RWPE1 (cell line): ENCODE measurements around the gene GREB1.

Source experiments
- CTCF ChIA-PET: fragments of 350-600 bp; sonication (Branson Sonifier 250); formaldehyde crosslinking; extraction: SDS; loops from one replicate; lab custom pipeline; 2021; lab: Yijun Ruan, JAX
- POLR2A ChIA-PET: fragments of 400-600 bp; formaldehyde crosslinking; extraction: SDS; loops from one replicate; lab custom pipeline; 2020; ENCODE audit warnings: antibody characterized with exemption; ENCODE audit not compliant: low non-redundant PET; lab: Yijun Ruan, JAX
- DNase-seq: peaks from one replicate; pipeline ENCODE4 v3.0.0; 2012; ENCODE audit warnings: low spot score
- H3K27ac ChIP-seq: fragments of 450-650 bp; 2 replicates; pipeline ENCODE4 v1.5.1; 2017
- TF ChIP-seq, protein P1 (sequence below): fragments of 450-650 bp; conservative IDR thresholded peaks from 2 replicates; pipeline ENCODE4 v1.5.1; 2017; ENCODE audit warnings: low read depth, mild to moderate bottlenecking

The GREB1 gene

DNA sequence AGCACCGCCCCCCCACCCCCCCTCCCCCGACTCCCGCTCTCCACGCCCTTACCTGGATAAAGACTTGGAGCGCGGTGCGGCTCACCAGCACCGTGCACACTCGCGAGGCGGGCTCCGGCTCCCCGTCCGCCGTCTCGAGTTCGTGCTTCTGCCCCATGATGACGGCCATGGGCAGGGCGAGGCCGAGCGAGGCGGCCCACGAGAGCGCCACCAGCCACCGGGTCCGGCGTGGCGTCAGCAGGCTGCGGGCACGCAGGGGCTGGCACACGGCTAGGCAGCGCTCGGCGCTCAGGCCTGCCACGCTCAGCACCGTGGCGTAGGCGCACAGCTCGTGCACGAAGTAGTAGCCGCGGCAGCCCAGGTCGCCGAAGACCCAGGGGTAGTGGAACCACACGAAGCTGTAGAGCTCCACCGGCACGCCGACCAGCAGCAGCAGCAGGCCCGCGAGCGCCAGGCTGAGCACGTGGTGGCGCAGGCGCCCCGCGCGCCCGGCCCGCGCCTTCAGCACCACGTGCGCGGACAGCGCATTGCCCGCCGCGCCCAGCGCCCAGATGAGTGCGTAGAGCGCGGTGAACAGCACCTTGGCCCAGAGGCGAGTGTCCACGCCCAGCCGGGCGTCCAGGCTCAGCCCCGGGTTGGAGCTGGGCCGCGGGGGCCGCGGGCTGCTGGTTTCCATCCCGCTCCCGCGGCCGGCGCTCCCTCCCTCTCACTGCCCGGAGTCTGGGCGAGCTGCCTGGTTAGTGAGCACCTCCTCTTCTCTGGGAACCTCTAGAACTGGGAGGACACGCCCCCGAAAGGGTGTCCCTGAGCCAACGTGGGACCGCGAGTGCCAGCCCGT lies 135.8 kb downstream of the GREB1 start, which contains the start of gene NTSR2:
TSS of gene NTSR2 (minus strand) at position 742 of the 838 bp plus-strand sequence. CDS start at position 676, 66 bp downstream.
- ChIA-PET POLR2A (no interaction called here), CTCF (interaction anchor here (0.6 kb wide), 2 partner anchors 32 to 902 kb away, joined by 3 to 5 read pairs; no protein-coding TSS in a partner anchor)
- no peak within 1 kb of the TSS for H3K27ac ChIP-seq
- peak; percentile 66 for DNase-seq
- TF ChIP-seq, protein P1, sequence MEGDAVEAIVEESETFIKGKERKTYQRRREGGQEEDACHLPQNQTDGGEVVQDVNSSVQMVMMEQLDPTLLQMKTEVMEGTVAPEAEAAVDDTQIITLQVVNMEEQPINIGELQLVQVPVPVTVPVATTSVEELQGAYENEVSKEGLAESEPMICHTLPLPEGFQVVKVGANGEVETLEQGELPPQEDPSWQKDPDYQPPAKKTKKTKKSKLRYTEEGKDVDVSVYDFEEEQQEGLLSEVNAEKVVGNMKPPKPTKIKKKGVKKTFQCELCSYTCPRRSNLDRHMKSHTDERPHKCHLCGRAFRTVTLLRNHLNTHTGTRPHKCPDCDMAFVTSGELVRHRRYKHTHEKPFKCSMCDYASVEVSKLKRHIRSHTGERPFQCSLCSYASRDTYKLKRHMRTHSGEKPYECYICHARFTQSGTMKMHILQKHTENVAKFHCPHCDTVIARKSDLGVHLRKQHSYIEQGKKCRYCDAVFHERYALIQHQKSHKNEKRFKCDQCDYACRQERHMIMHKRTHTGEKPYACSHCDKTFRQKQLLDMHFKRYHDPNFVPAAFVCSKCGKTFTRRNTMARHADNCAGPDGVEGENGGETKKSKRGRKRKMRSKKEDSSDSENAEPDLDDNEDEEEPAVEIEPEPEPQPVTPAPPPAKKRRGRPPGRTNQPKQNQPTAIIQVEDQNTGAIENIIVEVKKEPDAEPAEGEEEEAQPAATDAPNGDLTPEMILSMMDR: 0 out of 2 replicates have a peak, but pooled peaks have one; percentile 19

DNA sequence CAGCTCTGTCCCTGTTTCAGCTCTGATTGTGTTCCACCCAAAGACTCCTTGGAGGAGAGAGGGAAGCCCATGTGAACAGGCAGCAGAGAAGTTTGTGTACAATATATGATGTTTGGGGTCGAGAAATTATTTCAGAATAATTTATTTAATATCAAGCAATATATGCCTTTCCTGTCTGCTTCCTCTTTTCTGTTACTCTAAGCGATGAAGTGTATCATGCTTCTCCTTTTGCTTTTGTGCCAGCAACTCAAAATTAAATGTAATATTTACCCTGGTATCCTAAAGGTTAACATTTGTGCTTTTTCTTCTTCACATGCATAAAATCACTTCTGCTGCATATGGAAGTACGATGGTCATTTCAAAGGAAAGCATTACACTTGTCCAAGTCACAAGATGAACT lies 138.6 kb downstream of the GREB1 start:
- TF ChIP-seq, protein P1: no peak
- no peak for DNase-seq
- POLR2A ChIA-PET: no interaction called here
- CTCF ChIA-PET: no interaction called here
- no peak overlapping the region for H3K27ac ChIP-seq

DNA sequence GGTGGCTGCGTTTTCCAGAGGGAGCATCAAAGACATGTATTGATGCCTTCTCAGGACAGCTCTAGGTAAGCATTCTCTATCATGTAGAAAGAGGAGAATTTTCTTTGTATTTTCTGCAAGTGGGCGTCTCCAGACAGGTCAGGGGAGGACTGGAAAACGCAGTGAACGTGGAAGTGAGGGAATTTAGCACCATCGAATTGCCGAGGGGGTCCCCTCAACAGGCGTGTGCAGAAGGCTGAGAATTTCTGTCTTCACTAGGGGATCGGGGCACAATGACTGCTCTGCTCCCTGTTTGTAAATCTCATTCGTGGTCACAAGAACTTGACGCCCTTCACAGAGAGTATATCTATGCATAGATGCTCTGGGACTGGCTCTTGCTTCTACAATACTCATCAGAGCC lies 141.1 kb downstream of the GREB1 start:
- CTCF ChIA-PET: interaction anchor here (0.6 kb wide), 1 partner anchor 29 kb away, joined by 4 read pairs; no protein-coding TSS in a partner anchor
- no peak overlapping the region for H3K27ac ChIP-seq
- TF ChIP-seq, protein P1: no peak
- POLR2A ChIA-PET: no interaction called here
- no peak for DNase-seq

DNA sequence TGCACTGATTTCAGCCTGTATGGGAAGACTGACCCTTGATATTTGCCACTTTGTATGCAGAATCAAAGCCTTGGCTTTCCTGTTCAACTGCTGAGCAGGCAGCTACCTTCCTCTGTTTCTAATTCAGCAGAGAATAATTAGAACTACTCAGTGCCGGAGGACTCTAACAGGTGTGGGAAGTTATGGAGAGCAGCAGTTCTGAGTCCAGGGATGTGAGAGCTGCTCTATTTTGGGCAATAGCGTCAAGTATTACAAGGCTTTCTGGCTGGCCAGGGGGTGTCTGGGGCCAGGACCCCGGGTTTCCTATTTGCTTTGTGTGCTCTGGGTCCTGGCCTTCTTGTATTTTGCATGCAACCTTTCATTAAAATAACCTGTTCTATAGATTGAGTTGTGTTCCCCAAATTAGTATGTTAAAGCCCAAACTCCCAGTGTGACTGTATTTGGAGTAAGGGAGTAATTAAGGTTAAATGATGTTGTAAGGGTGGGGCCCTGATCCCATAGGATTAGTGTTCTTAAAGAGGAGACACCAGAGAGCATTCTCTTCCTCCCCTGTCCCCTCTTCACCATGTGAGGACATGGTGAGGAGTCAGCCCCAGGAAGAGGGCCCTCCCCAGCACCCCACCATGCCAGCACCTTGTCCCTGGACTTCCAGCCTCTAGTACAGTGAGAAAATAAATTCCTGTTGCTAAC lies 141.7 kb downstream of the GREB1 start:
- ChIA-PET POLR2A (no interaction called here), CTCF (interaction anchor here (0.6 kb wide), 1 partner anchor 29 kb away, joined by 4 read pairs; no protein-coding TSS in a partner anchor)
- no peak for DNase-seq
- H3K27ac ChIP-seq: no peak overlapping the region
- TF ChIP-seq, protein P1: no peak

DNA sequence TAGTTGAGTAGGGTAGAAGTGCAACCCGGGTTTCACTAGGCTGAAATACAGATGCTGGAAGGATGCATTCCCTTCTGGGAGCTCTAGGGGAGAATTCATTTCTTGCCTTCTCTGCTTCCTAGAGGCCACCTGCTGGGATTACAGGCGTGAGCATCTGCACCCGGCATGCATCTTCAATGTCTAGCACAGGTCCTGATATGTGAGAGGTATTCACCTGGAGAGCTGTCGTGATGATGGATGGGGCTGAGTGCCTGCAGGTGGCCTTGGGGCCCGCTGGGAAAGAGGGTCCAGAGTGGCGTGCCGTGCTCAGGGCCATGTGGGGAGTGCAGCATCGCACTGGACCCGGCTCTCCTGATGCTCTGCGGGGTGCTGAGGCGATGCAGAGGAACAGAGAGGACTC lies 142.8 kb downstream of the GREB1 start:
- TF ChIP-seq, protein P1: no peak
- no peak overlapping the region for H3K27ac ChIP-seq
- POLR2A ChIA-PET: no interaction called here
- no peak for DNase-seq
- CTCF ChIA-PET: no interaction called here
